Cardiac muscle cell (in vitro differentiated cells and primary cell): ENCODE data around the gene KANK3. TPM values are rescaled to one million over a fixed set of nuclear protein-coding genes. Genes with fewer than 3 reads are reported as not detected.

Experiments
- DNase-seq, 2 donors: peaks; one replicate each; pipeline versions ENCODE4 v3.0.0 to v3.0.0-alpha.2; 2010 to 2017; ENCODE audit warnings: low read depth in 1 of 2, low spot score in 1 of 2
- H3K27ac ChIP-seq: fragments of 200-600 bp; sonication (generic); 2 replicates; pipeline ENCODE4 v1.5.1; 2016
- H3K27me3 ChIP-seq: fragments of 200-600 bp; sonication (generic); 2 replicates; pipeline ENCODE4 v1.6.0; 2016; ENCODE audit warnings: control low read depth
- H3K36me3 ChIP-seq: fragments of 200-600 bp; sonication (generic); 2 replicates; pipeline ENCODE4 v1.5.1; 2016; ENCODE audit warnings: control low read depth
- H3K4me1 ChIP-seq: fragments of 200-600 bp; sonication (generic); 2 replicates; pipeline ENCODE4 v1.8.1; 2017; ENCODE audit warnings: low read depth, mild to moderate bottlenecking, mixed run types
- H3K4me3 ChIP-seq: fragments of 200-600 bp; sonication (generic); 2 replicates; pipeline ENCODE4 v1.5.1; 2016; ENCODE audit warnings: mild to moderate bottlenecking
- H3K9me3 ChIP-seq: fragments of 200-600 bp; sonication (generic); 2 replicates; pipeline ENCODE4 v1.5.1; 2017; ENCODE audit warnings: low read depth, mild to moderate bottlenecking, control low read depth
- CTCF ChIP-seq: IDR thresholded peaks from 2 replicates; pipeline ENCODE4 v1.5.1; 2012; ENCODE audit warnings: low read depth, mild to moderate bottlenecking, low read length
- polyA plus RNA-seq: library from polyadenylated mRNA; unstranded; fragments of >200 nt; fragmentation: Nextera tagmentation; extraction: Ambion mirVana; gene quantifications from 2 replicates; pipeline ENCODE4 v1.2.1, GENCODE V29; 2016
- total RNA-seq: library from RNA; depleted of rRNA; stranded (reverse); fragments of >200 nt; gene quantifications from 2 replicates; pipeline ENCODE4 v1.2.3, GENCODE V29; 2016

KANK3 gene
- total and polyA plus RNA-seq, 2 experiments from 2014 or later = 0.72 to 4.0 TPM

GRCh38 chr19:8333767-8334457, 9.2 kb downstream of the KANK3 start:
- H3K27me3 ChIP-seq = peaks cover 57% of the 10 kb centered on the region
- no peaks in the 10 kb centered on the region for H3K9me3 ChIP-seq
- DNase-seq = peak in 1 of 2 donors; percentile 34
- no peaks in the 10 kb centered on the region for H3K36me3 ChIP-seq
- H3K4me1 ChIP-seq = no peaks in the 10 kb centered on the region
- no peak overlapping the region for H3K4me3 ChIP-seq
- TF ChIP-seq CTCF = no peak
- H3K27ac ChIP-seq = no peak overlapping the region

GRCh38 chr19:8332976-8333766, 9.9 kb downstream of the KANK3 start:
- H3K4me3 ChIP-seq = no peak overlapping the region
- H3K27ac ChIP-seq = no peak overlapping the region
- no peaks in the 10 kb centered on the region for H3K9me3 ChIP-seq
- H3K4me1 ChIP-seq = no peaks in the 10 kb centered on the region
- no peak for TF ChIP-seq CTCF
- peaks cover 57% of the 10 kb centered on the region for H3K27me3 ChIP-seq
- no peaks in the 10 kb centered on the region for H3K36me3 ChIP-seq
- DNase-seq = no peak

GRCh38 chr19:8331263-8331845, 11.7 kb downstream of the KANK3 start:
- Histone ChIP-seq H3K27ac (no peak overlapping the region), H3K4me1 (no peaks in the 10 kb centered on the region), H3K36me3 (no peaks in the 10 kb centered on the region), H3K9me3 (no peaks in the 10 kb centered on the region), H3K4me3 (no peak overlapping the region), H3K27me3 (peaks cover 55% of the 10 kb centered on the region)
- no peak for DNase-seq
- no peak for TF ChIP-seq CTCF

GRCh38 chr19:8329996-8330395, 13.1 kb downstream of the KANK3 start:
- H3K4me3 ChIP-seq = no peak overlapping the region
- no peaks in the 10 kb centered on the region for H3K9me3 ChIP-seq
- DNase-seq = no peak
- H3K36me3 ChIP-seq = no peaks in the 10 kb centered on the region
- no peak overlapping the region for H3K27ac ChIP-seq
- H3K4me1 ChIP-seq = no peaks in the 10 kb centered on the region
- TF ChIP-seq CTCF = no peak
- H3K27me3 ChIP-seq = peaks cover 41% of the 10 kb centered on the region

GRCh38 chr19:8325454-8325853, 17.6 kb downstream of the KANK3 start:
- no peak for TF ChIP-seq CTCF
- H3K4me1 ChIP-seq = peaks cover 6% of the 10 kb centered on the region
- H3K36me3 ChIP-seq = peaks cover 5% of the 10 kb centered on the region
- H3K27me3 ChIP-seq = peaks cover 2% of the 10 kb centered on the region
- DNase-seq = no peak
- no peak overlapping the region for H3K4me3 ChIP-seq
- H3K27ac ChIP-seq = no peak overlapping the region
- H3K9me3 ChIP-seq = no peaks in the 10 kb centered on the region
